ENCODE measurements around the gene PTRHD1. TPM values are rescaled to one million over a fixed set of nuclear protein-coding genes. Genes with fewer than 3 reads are reported as not detected.

The PTRHD1 gene
- total and polyA plus RNA-seq, 9 donors = 14.9 to 68.1 (median 21.1) TPM

DNA sequence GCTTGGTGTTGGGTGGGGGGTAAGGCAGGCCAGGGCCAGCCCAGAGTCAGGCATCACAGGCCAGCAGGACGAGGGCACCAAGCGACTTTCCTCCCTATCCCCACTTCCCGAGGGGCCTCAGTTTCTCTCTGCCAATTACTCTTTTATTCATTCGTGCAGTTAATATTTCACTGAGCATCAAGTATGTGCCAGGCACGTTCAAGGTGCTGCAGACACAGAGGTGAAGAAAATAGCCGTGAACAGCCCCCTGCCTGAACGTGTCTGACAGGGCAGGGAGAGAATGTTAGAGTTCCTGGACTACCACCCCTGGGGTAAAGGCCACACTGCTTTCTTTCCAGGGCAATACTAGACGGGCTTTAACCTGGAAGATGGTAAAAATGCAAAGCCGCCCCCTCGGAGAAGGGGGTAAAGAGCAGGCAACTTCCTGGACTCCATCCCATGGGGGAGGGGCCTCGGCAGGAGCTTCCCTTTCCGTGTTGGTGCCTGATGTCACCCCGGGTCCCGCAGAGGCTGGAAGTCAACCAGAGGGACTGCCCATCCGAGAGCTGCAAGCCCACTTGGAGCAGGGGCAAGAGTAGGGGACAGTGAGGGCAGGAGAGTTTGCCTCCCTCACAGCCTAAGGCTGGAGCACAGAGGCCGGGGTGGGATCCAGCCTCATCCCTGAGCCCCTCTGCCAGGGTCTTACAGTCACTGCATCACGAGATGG is 47.1 kb upstream of the PTRHD1 start:
- no peak for DNase-seq
- H3K36me3 ChIP-seq = no peaks in the 10 kb centered on the region
- no peaks in the 10 kb centered on the region for H3K27me3 ChIP-seq
- H3K27ac ChIP-seq = no peak overlapping the region
- intact Hi-C loops (cut with DNase I) = no loop called here
- H3K4me1 ChIP-seq (ENCODE audit: insufficient read depth) = peaks cover 3% of the 10 kb centered on the region
- no peak for TF ChIP-seq POLR2A (IDR thresholded peaks at IDR 0.05)
- no peak for TF ChIP-seq EP300 (IDR thresholded peaks at IDR 0.05)
- TF ChIP-seq, protein P1, sequence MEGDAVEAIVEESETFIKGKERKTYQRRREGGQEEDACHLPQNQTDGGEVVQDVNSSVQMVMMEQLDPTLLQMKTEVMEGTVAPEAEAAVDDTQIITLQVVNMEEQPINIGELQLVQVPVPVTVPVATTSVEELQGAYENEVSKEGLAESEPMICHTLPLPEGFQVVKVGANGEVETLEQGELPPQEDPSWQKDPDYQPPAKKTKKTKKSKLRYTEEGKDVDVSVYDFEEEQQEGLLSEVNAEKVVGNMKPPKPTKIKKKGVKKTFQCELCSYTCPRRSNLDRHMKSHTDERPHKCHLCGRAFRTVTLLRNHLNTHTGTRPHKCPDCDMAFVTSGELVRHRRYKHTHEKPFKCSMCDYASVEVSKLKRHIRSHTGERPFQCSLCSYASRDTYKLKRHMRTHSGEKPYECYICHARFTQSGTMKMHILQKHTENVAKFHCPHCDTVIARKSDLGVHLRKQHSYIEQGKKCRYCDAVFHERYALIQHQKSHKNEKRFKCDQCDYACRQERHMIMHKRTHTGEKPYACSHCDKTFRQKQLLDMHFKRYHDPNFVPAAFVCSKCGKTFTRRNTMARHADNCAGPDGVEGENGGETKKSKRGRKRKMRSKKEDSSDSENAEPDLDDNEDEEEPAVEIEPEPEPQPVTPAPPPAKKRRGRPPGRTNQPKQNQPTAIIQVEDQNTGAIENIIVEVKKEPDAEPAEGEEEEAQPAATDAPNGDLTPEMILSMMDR (IDR thresholded peaks at IDR 0.05) = no peak
- 74 to 77% (median 74%) methylated on average over 17 of the region's 17 CpGs for WGBS, 3 donors
- H3K9me3 ChIP-seq = no peaks in the 10 kb centered on the region
- no peak overlapping the region for H3K4me3 ChIP-seq

DNA sequence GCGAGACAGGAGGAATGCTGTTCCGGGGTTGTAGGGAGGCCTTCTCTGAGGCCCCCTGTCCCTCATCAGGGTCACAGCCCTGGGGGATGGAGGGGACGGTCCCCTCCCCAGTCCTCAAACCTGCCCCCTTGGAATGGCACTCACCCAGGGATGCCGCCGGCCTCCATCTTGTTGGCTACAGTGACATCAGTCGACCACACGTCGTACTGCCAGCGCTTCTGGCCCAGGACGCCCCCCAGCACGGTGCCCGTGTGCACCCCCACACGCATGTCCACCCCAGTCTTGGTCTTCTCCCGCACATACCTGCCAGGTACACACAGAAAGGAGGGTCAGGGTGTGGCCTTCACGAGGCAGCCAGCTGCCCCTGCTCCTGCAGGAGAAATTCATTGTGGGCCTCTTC is 46.5 kb upstream of the PTRHD1 start:
- intact Hi-C loops (cut with DNase I) = loop anchor here in 1 of 4 donors (10.0 kb wide), 1 partner anchor 285 kb away; no protein-coding TSS in a partner anchor
- Histone ChIP-seq H3K36me3 (no peaks in the 10 kb centered on the region), H3K27me3 (no peaks in the 10 kb centered on the region), H3K4me1 (ENCODE audit: insufficient read depth) (peaks cover 3% of the 10 kb centered on the region), H3K27ac (no peak overlapping the region), H3K4me3 (no peak overlapping the region), H3K9me3 (no peaks in the 10 kb centered on the region)
- TF ChIP-seq POLR2A (IDR thresholded peaks at IDR 0.05) (no peak), EP300 (IDR thresholded peaks at IDR 0.05) (no peak)
- TF ChIP-seq, protein P1 (IDR thresholded peaks at IDR 0.05) = no peak
- peak in 1 of 5 donors; percentile 19 for DNase-seq
- 92 to 94% (median 94%) methylated on average over 14 to 15 of the region's 15 CpGs for WGBS, 3 donors

DNA sequence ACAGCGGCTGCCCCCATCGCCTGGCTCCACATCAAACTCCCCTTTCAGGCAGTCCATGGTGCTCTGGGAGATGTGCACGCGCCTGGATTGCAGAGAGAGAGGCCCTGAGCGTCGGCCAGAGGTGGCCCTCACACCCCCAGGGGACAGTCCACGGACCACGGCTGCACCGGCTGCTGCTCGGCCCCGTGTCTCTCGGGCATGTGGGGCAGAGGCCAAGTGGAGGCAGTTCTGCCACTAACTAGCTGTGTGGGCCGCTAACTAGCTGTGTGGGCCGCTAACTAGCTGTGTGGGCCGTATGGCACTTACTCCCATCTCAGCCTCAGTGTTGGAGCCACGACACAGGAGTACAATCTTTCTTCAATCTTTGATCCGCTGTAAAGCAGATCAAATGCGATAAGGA is 45.4 kb upstream of the PTRHD1 start:
- WGBS, 3 donors = 91 to 93% (median 91%) methylated on average over 18 of the region's 18 CpGs
- Histone ChIP-seq H3K4me3 (no peak overlapping the region), H3K36me3 (no peaks in the 10 kb centered on the region), H3K27me3 (no peaks in the 10 kb centered on the region), H3K27ac (no peak overlapping the region), H3K9me3 (no peaks in the 10 kb centered on the region), H3K4me1 (ENCODE audit: insufficient read depth) (peaks cover under 1% of the 10 kb centered on the region)
- DNase-seq = peak in 2 of 5 donors; percentile 16 to 20
- intact Hi-C loops (cut with DNase I) = loop anchor here in 1 of 4 donors (10.0 kb wide), 1 partner anchor 286 kb away; no protein-coding TSS in a partner anchor
- TF ChIP-seq, protein P1 (IDR thresholded peaks at IDR 0.05) = no peak
- TF ChIP-seq EP300 (IDR thresholded peaks at IDR 0.05) (no peak), POLR2A (IDR thresholded peaks at IDR 0.05) (no peak)

DNA sequence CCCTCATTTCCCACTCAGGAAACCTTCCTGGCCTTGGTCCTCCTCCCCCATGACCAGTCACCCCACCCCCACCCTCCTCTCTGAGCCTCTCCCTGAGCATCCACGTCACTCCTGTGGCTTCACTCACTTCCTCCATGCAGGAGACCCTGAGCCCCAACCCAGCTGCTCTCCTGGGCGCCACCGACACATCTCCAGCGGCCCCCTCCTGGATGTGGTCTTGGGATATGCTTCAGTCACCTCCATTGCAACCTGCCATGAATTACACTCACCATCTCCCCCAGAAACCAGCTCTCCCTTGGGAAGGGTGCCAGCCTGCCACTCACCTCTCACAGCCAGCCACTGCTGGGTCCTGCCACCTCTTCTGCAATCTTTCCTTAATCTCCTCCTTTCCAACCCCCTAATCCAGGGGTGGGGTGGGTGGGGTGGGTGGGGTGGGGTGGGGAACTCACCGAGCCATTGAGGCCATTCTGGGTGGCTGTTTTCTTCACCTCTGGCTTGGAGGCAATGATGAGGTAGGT is 44.9 kb upstream of the PTRHD1 start:
- Histone ChIP-seq H3K27me3 (no peaks in the 10 kb centered on the region), H3K27ac (no peak overlapping the region), H3K9me3 (no peaks in the 10 kb centered on the region), H3K4me1 (ENCODE audit: insufficient read depth) (no peaks in the 10 kb centered on the region), H3K4me3 (no peak overlapping the region), H3K36me3 (no peaks in the 10 kb centered on the region)
- no peak for TF ChIP-seq EP300 (IDR thresholded peaks at IDR 0.05)
- TF ChIP-seq, protein P1 (IDR thresholded peaks at IDR 0.05) = no peak
- no peak for TF ChIP-seq POLR2A (IDR thresholded peaks at IDR 0.05)
- WGBS, 3 donors = 90 to 94% (median 91%) methylated on average over 5 of the region's 5 CpGs
- DNase-seq = peak in 2 of 5 donors; percentile 16 to 17
- intact Hi-C loops (cut with DNase I) = loop anchor here in 1 of 4 donors (10.0 kb wide), 1 partner anchor 287 kb away; no protein-coding TSS in a partner anchor

Data from ovary (tissue), 9 donors.